Measurements from ENCODE around the gene TBC1D7.

GRCh38 chr6:13299403-13299821 is 28.9 kb downstream of the TBC1D7 start:
- TF ChIP-seq, protein P1, sequence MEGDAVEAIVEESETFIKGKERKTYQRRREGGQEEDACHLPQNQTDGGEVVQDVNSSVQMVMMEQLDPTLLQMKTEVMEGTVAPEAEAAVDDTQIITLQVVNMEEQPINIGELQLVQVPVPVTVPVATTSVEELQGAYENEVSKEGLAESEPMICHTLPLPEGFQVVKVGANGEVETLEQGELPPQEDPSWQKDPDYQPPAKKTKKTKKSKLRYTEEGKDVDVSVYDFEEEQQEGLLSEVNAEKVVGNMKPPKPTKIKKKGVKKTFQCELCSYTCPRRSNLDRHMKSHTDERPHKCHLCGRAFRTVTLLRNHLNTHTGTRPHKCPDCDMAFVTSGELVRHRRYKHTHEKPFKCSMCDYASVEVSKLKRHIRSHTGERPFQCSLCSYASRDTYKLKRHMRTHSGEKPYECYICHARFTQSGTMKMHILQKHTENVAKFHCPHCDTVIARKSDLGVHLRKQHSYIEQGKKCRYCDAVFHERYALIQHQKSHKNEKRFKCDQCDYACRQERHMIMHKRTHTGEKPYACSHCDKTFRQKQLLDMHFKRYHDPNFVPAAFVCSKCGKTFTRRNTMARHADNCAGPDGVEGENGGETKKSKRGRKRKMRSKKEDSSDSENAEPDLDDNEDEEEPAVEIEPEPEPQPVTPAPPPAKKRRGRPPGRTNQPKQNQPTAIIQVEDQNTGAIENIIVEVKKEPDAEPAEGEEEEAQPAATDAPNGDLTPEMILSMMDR (IDR thresholded peaks at IDR 0.05): no peak
- TF ChIP-seq FOSL2 (IDR thresholded peaks at IDR 0.05; ENCODE audit: borderline replicate concordance, low read depth): no peak
- no peak for TF ChIP-seq RAD21 (IDR thresholded peaks at IDR 0.05; ENCODE audit: low read length)
- no peak for TF ChIP-seq TEAD4 (IDR thresholded peaks at IDR 0.05; ENCODE audit: borderline replicate concordance, insufficient read depth)

Data from SK-N-SH (cell line).